Inferior parietal cortex (tissue), 1 donor: ENCODE data around the gene SAA1.
"Not testable (repeated sequence)": the region's sequence is repeated elsewhere in the genome, so short reads cannot be mapped to it uniquely, and the experiment has no call there.

Experiments used
- DNase-seq: peaks from one replicate; pipeline ENCODE4 v3.0.0-alpha.2; 2016; ENCODE audit errors: extremely low spot score

SAA1 gene

DNA sequence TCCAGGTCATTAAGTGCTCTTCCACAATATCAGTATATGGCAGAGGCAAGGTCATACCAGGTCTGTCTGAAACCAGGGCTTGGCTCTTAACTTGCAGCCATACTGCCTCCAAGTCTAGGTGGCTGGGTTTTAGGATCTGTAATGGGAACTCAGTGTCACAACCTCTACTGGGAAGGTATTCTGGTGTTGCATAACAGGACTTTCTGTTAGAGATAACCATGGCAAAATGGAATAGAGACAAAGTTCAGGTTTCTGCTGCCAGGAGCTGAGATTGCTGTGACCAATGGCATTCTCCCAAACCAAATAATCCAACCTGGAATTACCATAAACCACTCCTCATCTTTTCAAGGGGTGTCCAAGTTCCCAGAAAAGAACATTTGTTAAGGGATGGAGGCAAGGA is 6.8 kb upstream of the SAA1 start:
- no peak for DNase-seq

DNA sequence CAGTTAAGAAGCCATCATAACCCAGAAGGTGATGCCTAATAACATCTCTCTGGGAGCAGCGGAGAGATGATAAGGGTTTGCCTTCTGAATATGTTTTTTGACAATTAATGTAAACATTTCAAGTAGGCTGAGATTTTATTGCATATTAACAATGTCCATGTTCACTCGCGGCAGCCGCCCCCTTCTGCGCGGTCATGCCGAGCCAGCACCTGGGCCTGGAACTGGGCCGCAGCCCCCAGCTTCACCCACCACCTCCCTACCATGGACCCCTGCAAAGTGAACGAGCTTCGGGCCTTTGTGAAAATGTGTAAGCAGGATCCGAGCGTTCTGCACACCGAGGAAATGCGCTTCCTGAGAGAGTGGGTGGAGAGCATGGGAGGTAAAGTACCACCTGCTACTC is 4.3 kb upstream of the SAA1 start:
- no peak for DNase-seq

DNA sequence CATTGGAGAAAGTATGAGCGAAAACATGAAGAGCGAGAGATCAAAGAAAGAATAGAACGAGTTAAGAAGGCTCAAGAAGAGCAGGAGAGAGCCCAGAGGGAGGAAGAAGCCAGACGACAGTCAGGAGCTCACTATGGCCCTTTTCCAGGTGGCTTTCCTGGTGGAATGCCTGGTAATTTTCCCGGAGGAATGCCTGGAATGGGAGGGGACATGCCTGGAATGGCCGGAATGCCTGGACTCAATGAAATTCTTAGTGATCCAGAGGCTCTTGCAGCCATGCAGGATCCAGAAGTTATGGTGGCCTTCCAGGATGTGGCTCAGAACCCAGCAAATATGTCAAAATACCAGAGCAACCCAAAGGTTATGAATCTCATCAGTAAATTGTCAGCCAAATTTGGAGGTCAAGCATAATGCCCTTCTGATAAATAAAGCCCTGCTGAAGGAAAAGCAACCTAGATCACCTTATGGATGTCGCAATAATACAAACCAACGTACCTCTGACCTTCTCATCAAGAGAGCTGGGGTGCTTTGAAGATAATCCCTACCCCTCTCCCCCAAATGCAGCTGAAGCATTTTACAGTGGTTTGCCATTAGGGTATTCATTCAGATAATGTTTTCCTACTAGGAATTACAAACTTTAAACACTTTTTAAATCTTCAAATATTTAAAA is 3.2 kb upstream of the SAA1 start:
- not testable (repeated sequence) for DNase-seq

DNA sequence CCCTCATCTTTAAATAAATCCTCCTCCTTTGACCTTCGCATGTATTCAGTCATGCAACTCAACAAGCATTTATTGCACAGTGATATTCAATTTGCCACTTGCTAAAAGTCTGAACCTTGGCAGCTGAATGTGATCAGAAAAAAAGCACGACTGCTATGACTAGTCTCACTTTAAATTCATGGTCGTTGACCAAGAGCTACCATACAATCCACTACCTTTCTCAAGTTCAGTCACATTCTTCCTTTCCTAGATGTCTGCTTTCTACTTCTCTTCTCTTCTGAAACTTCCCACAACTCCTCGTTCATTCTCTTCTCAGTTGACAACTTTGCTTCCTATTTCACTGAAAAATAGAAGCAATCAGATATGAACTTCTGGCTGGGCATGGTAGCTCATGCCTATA is 2.0 kb upstream of the SAA1 start:
- DNase-seq: no peak

DNA sequence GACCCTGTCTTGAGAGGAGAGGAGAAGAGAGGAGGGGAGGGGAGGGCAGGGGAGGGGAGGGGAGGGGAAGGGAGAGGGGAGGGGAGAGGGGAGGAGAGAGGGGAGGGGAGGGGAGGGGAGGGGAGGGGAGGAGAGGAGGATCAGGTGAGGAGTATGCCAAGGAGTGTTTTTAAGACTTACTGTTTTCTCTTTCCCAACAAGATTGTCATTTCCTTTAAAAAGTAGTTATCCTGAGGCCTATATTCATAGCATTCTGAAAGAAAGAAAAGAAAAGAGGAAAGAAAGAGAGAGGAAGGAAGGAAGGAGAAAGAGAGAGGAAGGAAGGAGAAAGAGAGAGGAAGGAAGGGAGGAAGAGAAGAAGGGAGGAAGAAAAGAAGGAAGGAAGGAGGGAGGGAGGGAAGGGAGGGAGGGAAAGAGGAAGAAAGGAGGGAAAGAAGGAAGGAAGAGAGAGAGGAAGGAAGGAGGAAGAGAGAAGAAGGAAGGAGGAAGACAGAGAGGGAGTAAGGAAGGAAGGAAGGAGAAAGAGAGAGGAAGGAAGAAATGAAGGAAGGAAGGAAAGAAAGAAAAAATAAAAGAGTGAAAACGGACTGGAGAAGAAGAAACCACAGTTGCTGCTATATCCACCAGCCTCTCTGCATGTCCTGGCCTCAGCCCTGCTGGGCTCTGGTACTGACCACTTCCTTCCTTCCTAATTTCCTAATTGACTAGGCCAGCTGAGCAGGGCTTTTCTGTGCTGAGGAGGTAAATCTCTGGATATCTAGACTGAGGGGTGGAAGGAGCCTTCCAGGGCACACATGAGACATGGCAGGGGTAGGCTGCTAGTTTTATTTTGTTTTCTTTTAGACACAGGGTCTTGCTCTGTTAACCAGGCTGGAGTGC is 1.1 kb upstream of the SAA1 start:
- no peak for DNase-seq

DNA sequence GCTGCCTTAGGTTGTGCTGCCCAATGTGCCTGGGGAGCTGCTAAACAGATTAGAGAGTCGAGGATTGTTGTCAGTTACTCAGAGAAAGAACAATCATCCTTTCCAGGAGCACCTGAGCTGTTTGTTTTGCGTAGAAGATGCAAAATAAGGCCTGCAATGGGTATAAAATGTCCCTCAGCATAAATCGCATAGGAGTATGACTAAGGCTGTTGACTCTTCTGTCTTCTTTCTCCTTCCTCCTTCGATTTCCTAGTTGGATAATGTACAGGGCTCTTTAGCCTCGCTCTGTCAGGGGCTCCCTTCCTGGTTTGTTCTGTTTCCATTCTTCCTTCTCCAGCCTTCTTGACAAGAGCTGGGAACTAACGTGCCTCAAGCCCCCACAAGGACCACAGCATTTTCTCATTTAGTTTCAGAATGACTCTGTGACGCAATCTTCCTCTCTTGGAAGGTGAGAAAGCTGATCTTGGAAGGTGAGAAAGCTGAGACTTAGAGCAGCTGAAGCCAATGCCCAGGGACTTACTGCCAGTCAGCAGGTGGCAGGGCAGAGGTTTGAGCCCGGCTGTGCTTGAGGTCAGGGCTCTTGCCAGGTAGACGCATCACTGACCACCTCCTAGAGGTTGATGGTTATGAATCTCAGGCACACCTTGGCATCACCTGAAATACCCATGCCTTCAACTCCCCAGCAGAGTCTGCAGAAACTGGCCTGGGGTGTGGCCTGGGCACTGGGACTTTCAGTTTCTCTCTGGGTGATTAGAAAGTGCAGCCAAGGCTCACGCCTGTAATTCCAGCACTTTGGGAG is 1.5 kb downstream of the SAA1 start:
- DNase-seq: not testable (repeated sequence)

DNA sequence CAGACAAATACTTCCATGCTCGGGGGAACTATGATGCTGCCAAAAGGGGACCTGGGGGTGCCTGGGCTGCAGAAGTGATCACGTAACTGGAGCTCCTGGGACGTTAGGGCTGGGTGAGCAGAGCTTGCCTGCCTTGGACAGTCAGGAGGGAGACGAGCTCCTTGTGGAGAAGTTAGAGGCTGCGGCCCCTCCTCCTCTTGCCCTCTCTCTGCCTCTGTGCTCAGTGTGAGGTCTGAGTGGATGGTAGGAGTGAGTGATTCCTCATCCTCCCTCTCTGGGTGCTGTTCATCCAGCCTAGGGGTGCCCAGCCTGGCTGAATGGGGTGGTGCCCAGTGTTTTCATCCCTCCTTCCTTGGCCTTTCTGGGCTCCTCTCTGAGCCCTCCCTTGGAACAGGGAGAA is 3.2 kb downstream of the SAA1 start:
- not testable (repeated sequence) for DNase-seq

DNA sequence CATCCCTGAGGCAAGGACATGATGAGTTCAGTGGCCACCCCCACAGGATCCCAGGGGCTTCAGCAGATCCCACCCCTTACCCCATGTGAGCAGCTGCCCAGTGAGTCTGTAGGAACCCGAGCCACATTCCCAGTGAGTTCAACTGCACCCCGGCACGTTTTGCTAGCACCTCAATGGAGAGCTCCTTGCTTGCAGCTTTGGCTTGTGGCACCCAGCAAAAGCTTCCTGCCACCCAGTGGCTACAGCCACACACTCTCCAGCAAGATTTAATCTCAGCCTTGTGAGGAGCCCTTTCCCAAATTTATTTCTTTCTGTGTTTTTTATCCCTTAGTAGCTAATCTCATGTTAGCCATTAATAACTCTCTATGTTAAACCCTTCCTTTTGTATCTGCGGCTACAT is 4.0 kb downstream of the SAA1 start:
- no peak for DNase-seq

DNA sequence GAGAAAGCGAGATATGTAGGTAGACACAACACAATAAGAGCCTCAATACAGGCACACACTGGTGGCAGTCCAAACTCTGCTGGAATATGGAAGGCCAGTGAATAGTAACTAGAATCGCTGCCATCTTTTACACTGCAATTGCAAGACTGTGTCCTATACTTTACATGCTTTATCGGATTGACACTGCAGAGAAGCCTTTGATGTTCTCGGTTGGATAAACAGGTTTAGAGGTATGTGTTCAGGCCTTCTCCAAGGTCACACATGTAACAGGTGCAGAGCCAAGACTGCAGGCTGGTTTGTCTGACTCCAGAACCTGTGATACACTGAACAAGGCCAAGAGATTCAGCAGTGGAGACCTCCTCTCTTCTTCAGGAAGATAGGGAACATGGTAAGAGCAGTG is 5.1 kb downstream of the SAA1 start:
- DNase-seq: no peak

DNA sequence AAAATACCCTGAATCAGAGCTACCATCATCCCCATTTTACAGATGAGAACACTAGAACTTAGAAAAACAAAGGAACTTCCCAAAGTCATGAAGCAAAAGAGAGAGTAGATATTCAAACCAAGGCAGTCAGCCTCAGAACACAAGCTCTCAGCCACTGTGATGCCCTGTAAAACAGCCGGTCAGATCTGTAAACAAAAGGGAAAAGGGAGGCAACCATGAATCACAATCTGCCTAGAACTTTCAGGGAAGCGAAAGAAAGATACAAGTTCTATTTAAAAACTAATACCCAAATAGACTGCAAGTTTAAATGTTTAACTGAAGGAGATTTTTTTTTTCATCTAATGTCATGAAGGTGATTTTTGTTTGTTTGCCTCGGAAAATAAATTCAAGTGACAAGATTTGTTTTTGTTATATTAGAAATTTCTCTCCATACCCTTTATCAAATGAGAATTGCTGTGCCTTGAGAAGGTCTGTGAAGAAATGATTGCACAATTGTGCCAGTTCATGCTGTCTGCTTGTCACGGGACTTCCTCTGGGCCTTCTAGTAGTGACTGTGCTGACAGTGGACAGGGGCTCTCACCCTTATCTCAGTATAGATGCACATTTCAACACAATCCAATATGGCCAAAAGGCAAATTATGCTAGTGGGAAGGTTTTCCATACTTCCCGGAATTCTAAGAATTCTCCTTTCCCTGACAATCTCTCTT is 11.7 kb downstream of the SAA1 start:
- DNase-seq: peak; percentile 15

DNA sequence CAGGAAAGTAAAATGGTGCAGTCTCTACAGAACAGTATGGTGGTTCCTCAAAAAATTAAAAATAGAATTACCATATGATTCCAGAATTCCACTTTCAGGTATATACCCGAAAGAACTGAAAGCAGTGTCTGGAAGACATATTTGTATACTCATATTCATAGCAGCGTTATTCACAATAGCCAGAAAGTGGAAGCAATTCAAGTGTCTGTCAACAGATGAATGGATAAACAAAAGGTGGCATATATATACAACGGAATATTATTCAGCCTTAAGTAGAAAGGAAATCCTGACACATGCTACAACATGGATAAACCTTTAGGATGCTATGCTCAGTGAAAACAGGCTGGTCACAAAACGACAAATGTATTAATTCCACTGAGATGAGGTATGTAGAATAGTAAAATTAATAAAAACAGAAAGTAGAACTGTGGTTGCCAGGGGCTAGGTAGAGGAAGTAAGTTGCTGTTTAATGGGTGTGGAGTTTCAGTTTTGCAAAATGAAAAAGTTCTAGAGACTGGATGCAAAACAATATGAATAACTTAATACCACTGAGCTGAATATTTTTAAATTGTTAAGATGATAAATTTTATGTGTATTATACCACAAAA is 14.5 kb downstream of the SAA1 start:
- no peak for DNase-seq

DNA sequence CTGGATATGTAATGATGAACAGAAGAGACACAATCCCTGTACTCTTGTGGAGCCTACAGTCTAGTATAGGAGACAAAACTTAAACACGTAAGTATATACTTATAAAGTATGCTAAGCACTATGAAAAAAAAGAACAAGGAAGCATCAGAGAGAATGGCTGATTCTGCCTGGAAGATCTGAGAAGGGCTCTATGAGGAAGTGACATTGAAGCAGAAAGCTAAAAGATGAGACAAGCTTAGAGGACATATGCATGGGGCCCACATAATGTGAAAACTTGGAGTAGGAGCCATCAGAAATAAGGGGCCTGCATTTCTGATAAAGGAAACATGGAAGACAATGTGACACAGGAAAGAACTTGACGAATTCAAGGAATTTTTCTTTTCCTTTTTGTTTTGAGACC is 16.6 kb downstream of the SAA1 start:
- no peak for DNase-seq

DNA sequence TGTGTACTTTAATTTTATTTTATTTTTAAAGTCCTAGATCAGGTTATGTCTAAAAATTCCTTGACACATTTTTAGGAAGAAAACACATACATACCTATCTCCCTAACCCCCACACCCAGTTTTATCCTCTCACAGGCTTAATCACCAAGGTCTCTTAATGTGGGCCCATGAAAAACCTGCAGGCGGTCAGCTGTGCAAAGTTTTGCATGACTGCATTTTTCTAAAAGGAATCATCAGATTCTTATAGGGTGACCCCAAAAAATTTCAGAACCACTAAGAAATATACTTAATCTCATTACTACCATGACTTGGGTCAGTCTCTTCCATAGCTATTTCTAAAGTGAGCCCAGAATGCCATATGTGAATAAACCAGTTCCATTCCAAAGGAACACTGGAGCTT is 19.8 kb downstream of the SAA1 start:
- DNase-seq: no peak

DNA sequence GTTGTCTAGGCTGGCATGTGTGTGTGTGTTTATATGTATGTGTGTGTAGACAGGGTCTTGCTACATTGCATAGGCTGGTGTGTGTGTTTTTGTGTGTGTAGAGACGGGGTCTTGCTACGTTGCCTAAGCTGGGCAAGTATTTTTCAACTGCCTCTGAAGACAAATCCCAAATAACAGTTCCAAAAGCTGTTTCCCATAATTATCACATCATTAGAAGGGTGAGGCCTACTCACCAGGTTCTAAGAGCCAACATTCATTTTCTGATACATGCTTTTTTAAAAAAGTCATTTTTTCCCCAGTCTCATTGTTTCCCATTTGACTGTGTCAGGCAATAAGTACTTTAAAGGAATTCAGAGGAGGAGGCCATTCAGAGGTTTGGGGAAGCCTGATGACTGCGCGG is 22.8 kb downstream of the SAA1 start:
- DNase-seq: no peak

DNA sequence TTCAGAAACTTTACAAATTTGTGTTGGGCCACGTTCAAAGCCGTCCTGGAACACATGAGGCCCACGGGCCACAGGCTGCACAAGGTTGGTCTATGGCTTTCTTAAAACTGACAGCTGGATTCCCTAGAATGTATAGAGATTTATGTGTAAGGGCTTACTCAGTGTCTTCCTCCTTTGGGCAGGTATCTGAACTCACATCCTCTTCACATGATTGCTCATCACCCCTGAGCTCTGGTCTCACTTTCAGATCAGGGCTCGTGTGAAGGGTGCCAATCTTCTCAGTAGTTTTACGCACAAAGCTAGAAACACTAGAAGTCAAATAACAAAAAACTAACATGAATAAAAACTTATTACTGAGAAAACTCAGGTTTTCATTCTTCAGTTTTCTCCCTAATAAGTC is 28.8 kb downstream of the SAA1 start:
- no peak for DNase-seq

DNA sequence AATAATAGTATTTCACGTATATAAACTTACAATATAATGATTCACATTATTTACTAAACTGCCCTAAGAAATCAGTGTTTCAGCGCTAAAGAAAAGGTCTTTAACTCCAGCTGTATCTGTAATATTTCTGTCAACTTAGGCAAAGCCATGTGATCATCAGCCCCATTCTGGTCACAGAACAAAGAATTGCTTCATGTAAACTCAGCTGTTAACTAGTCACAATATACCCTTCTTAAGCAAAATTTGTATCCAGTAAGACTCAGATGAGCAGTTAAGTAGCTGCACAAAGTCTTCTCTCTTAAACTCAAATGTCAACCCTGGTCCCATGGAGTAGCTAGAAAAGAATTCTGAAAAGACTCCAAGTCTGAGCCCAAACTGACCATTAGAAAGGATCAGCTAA is 29.3 kb downstream of the SAA1 start:
- no peak for DNase-seq

DNA sequence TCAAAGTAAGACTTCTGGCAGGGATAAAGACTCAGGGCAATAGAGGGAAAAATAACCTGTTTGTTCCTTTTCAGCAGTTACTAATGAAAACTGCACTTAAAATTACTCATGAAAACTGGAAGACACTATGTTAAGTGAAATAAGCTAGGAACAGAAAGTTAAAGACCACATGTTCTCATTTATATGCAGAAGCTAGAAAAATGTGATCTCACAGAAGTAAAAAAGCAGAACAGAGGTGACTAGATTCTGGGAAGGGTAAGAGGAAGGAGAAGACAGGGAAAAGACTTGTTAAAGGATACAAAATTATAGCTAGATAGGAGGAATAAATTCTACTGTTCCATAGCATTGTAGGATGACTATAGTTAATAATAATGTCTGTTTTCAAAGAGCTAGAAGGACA is 33.7 kb downstream of the SAA1 start:
- DNase-seq: no peak

DNA sequence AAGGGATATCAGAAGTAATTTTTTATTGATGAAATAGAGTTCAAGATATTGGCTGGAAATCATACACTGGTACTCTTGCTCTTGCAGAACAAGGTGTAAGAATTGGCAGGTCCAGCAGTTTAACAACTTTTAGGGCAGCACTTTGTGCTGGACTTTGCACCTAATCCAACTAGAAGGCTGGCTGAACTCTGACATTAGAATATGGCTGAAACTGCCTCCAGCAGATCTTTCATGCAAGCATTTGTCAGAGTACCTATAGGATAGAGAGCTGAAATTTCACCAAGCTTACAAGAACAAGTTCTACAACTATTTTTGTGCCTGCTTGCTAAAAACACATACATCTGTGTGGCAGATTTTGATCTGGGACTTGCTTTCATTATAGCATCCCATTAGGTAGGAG is 38.7 kb downstream of the SAA1 start:
- no peak for DNase-seq

DNA sequence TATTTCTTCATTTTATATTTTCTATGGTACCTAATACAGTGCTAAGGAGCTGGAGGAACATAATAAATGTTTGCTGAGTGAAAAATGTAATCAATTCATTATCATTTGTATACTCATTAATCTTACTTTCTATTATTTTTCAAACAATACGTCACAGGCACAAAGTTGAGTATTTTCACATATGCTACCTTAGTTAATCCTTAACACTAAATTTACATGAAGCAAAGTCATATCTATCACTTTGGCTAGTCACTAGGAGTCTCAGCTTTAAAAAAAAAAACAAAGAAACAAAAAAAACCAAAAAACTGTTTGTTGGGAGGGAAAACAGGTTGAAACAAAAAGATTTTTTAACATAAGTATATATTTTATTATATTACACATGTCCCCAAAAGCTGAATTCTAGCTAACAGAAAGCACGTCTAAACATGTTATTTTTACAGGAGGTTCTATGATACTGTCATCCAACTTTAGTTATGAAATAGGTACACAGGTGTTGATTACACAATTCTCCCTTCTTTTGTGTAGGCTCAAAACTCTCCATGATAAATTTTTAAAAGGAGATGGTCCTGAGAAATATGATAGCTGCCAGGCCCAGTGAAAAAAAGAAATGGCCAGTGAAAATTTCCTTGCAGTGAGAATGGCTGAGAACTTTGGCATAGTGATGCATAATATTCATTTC is 41.5 kb downstream of the SAA1 start:
- no peak for DNase-seq

DNA sequence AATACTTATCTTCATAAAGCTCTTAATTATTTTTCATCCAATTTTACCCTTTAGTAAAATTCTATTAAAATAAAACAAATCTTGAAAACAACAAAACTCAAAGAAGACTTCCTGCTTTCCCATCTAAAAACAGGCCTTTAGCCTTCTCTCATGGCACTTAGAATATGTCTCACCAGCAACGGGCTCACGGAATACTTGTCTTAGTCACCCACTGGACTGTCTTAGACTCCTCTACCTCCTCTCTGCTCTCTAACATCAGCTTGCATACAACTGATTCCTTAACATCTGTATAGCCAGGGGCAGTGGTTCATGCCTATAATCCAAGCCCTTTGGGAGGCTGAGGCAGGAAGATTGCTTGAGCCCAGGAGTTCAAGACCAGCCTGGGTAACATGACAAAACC is 42.2 kb downstream of the SAA1 start:
- no peak for DNase-seq

DNA sequence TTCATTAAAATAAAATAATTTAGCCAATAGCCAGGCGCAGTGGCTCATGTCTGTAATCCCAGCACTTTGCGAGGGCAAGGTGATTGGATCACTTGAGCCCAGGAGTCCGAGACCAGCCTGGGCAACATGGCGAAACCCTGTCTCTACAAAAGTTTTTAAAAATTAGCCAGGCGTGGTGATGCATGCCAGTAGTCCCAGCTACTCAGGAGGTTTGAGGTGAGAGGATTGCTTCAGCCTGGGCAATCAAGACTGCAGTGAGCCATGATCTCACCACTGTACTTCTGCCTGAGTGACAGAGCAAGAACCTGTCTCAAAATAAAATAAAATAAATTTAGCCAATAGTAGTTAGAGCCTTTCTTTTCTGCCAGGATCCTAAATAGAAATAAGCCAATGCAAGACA is 43.6 kb downstream of the SAA1 start:
- DNase-seq: no peak
